Stimulated activated CD8-positive, alpha-beta memory T cell treated with anti-CD3 and anti-CD28 coated beads, Interleukin-7, amount 100 ng/mL, for 1 hour (primary cell): ENCODE measurements around the gene ARHGAP24.
"Not testable (repeated sequence)": the region's sequence is repeated elsewhere in the genome, so short reads cannot be mapped to it uniquely, and the experiment has no call there.

Source experiments
- DNase-seq, 2 donors: peaks; one replicate each; pipeline ENCODE4 v3.0.0-alpha.2; 2020; ENCODE audit warnings: low read depth in 2 of 2

ARHGAP24 gene

DNA sequence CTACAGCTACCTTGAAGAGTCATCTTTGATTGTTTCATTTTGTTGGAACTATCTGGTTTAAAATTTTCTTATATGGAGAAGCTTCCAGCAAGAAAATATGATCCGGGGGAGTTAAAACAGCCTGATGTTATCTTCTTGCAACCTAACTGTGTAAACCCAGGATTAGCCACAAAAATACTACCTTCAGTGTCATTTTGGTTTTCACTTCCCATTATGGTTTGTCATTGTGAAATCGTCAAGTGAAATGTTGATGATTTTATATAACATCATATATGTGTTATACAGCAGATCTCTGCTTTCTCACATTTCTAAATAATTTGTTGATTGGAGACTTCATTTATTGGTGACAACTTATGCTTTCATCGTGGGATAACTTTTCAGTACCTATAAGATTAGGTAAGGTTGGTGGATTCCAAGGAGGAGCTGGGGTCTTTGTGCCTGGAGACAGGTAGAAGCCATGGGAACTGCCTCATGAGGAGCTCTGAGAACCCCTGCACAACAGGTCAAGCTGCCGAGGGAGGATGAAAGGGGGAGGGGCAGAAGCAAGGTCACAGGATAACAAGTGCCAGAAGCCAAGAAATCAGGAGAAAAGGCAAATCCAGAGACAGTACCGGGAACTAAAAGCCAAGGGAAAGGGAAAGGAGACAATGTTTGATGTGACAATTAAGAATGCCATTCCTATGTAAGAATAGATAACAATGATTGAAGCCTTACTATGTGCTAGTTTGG is 7.2 kb downstream of the ARHGAP24 start:
- DNase-seq, result no peak

DNA sequence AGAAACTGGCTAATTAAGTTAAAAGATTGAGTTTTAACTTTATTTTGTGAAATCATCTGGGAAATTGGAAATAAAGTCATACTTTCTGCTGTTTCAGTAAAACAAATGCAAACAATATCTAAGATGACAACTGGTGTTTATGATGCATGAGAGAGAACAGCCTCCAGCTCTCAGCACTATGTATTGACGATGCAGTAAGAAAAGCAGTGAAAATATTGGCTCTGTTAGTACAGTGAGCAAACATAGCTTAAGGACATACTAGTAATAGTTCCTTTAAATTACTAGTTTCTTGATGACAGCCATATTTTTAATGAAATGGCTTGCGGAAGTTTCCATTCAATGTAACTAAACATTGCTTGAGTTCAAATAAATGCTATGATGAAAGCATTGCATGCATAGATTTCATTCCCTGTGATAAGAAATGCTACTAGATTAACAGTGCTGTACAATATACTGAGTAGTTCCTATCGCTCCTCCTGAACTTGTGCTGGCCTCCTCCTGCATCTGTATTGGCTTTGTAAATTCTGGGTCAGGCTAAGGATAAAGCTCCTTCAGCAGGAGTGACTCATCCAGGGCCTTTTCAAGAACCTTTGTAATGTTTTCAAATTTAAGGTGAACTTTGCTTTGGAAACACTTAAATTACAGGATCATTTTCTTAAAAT is 11.6 kb downstream of the ARHGAP24 start:
- DNase-seq, result no peak

GRCh38 chr4:85488416-85488815 is 13.5 kb downstream of the ARHGAP24 start:
- no peak for DNase-seq

- no peak for DNase-seq
Observed at GRCh38 chr4:85489273-85489981, 14.5 kb downstream of the ARHGAP24 start.

DNA sequence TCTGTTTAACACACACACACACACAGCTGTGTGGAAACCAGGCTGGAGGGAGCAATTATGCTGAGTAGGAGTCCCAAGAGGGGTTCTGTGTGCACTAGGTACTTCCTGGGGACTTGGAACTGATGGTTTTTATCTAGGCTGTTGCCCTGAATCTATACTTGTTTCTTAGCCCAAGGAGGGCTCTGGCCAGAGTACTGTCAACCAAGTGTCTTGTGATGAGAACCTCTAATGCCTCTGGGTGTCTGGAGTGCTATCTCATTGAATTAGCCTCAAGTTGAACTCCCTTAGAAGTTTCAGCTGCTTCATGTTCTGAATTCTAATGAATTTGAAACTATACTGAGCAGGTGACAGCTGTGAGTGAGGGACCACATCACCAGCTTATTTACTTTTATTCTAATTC is 16.6 kb downstream of the ARHGAP24 start:
- DNase-seq, result no peak

GRCh38 chr4:85492336-85492735 is 17.4 kb downstream of the ARHGAP24 start:
- DNase-seq, result no peak

- DNase-seq, result no peak
Observed at GRCh38 chr4:85495621-85496020, 20.7 kb downstream of the ARHGAP24 start.

- no peak for DNase-seq
Observed at GRCh38 chr4:85496126-85496849, 21.3 kb downstream of the ARHGAP24 start.

- DNase-seq, result no peak
Observed at GRCh38 chr4:85496933-85497332, 22.0 kb downstream of the ARHGAP24 start.

DNA sequence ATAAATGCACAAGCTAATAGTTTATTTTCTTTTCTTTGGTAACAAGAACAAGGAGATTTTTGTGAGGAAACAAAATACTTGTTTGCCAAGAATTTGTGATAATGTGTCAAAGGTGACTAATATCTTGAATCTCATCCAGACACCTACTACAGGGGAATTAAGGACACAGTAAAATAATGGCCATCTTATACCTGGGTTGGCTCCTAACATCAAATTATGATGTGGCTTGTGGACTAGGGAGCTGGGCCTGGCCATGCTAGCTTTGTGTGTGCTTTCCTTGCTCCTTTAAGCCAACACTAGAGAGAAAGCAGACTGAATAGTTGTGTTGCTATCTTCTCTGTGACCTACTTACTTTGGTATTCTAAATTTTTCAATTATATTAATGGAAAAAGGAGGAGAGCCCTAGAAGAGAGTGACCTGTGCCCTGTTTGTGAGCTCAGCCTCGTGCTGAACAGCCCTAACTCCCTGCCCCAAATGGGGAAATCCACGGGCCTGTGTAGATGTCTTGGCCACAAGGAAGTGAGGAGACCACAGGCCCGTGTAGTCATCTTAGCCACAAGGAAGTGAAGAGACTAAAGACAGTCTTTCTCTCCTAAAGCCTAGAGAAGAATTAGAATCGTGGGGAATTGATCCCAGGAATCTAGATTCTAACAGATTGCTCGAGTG is 23.3 kb downstream of the ARHGAP24 start:
- DNase-seq, result no peak

GRCh38 chr4:85499573-85499972 is 24.6 kb downstream of the ARHGAP24 start:
- no peak for DNase-seq

GRCh38 chr4:85500110-85500867 is 25.3 kb downstream of the ARHGAP24 start:
- DNase-seq, result no peak

DNA sequence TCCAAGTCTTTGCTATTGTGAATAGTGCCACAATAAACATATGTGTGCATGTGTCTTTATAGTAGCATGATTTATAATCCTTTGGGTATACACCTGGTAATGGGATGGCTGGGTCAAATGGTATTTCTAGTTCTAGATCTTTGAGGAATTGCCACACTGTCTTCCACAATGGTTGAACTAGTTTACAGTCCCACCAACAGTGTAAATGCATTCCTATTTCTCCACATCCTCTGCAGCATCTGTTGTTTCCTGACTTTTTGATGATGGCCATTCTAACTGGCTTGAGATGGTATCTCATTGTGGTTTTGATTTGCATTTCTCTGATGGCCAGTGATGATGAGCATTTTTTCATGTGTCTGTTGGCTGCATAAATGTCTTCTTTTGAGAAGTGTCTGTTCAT is 26.2 kb downstream of the ARHGAP24 start:
- not testable (repeated sequence) for DNase-seq

- DNase-seq, result no peak
Observed at GRCh38 chr4:85508654-85509053, 33.7 kb downstream of the ARHGAP24 start.

DNA sequence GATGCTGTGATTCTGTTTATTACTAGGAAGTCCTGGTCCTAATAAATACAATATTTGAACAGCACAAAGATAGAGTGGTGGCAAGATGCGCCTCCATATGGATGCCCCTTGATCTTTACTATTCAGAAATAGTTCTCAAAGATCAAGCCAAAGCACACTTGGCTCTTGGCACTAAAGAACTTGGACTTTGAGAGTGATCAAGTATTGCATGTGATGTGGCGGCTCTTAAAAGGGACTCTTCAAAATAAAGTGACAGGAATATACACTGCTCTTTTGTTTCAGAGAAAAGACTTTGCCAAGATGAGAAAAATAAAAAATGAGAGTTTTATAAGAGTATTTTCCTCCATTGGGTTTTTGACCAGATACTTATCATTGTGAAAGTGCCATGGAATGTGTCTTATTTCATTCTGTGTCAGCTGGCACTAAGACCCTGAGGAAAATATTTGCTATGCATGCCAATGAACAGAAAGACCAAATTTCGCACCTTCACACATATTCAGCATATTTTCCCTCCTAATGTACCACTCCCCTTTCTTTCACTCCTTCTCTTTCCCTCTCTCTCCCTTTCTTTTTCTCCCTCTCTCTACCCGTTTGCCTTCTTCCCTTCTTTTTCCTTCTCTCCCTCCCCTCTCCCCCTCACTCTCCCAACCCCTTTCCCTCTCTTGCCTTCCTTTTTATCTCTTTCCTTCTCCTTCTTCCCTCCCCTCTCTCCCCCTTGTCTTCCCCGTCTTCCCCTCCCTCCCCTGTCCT is 35.1 kb downstream of the ARHGAP24 start:
- DNase-seq, result no peak

DNA sequence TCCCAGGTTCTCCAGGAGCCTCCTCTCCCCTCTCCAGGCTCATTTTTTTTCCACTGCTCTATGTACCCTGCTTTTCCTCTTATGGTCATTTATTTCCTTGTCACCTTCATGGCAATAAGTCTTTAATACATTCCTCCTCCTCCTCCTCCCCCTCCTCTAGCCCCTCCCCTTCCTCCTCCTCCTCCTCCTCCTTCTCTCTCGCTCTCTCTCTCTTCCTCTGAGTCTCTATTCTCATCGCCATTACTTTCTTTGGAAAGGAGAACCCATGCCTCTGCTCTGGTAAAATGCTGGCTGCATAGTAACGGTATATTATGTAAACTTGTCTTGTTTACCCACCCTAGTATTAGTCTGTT is 35.7 kb downstream of the ARHGAP24 start:
- no peak for DNase-seq

DNA sequence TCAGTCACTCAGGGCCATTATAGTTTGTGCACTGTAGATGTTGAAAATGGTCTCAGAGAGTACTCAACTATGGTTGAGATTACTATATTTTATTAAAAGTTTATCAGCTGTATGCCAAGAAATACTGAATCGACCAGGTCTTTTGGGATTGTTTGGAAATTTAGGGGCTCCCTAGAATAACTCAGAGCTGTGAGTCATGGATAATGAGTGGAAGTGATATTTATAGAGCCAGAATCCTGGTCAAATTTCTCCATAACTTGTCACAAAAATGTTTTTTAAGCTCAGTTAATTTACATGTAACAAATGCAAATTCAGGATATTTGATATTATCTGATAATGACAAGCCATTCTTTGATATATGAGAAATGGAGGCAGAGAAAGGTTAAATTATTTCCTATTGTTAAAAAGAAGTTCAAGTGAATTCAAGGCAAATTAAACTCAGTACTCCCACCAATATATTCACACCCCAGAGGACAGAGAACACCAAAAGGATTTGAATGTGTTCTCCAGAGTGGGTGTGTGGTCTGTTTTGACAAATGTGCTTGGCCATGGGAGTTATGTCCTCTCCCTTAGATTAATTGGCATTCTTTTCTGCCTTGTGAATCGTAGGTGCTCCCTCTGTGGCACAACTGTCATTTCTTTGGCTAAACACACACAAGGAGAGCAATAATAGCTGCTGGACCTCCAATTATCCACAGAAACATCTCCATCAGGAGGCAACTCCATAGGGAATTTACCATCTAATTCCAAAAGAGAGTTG is 37.7 kb downstream of the ARHGAP24 start:
- DNase-seq, result no peak

DNA sequence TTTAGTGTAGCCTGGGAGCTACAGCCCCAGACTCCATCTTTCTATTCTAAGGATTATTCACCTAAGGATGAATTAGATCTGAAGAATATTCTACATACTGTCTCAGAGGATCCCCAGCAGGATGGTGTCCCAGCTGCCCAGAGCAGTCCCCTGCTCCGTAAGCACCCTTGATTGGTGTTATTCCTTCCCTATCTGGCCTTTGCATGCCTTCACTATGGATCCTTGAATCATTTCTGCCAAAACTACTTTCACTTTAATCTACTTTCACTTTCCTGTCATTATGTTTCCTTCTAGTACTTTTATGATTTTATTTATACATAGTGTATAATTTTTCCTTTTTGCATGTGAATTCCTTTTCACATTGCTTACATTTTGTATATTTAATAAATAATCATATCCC is 39.2 kb downstream of the ARHGAP24 start:
- DNase-seq, result no peak

GRCh38 chr4:85514783-85515182 is 39.8 kb downstream of the ARHGAP24 start:
- no peak for DNase-seq

DNA sequence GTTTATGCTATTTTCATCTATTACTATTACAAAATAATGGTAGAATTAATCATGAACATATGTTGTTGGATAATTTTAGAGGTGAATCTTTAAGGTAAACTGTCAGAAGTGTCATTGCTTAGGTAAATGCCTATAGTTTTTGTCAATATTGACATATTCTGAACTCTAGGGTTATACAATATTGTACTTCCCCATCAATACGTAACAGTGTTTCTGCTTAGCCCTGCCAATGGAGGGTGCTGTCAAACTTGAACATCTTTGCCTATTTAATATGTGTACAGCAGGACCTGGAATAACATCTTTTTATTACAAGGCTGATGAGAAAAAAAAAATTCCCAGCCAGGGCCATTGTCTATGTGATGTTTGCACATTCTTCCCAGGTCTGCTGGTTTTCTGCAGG is 40.8 kb downstream of the ARHGAP24 start:
- DNase-seq, result no peak
